ENCODE measurements around the gene ARL8A.

DNA sequence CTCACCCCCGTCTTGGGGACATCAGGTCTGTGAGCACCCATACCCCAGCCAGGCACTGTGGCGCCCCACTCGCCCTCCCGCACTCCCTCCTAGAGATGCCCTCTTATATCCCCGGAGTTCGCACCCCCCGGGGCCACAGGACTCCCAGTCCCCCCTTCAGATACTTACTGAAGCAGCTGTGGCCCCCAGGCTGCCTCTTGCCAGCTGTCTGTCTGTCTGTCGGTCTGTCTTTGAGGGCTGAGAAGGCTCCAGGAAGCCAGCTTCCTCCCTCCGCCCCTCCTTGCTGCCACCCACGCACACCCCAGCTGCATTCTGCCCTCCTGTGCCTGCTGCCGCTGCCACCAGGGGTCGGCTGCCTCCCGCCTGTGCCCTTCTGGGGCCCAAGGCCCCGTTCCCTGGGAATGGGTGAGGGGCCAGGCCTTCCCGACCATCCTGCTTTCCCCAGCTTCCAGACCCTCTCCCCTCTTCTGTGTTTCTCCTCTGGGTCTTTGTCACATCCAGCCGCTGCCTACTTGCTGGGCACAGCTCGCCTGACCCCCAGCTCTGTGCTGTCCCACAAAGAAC is 15.9 kb upstream of the ARL8A start, which contains the start of gene PTPN7:
- TF ChIP-seq, protein P1, sequence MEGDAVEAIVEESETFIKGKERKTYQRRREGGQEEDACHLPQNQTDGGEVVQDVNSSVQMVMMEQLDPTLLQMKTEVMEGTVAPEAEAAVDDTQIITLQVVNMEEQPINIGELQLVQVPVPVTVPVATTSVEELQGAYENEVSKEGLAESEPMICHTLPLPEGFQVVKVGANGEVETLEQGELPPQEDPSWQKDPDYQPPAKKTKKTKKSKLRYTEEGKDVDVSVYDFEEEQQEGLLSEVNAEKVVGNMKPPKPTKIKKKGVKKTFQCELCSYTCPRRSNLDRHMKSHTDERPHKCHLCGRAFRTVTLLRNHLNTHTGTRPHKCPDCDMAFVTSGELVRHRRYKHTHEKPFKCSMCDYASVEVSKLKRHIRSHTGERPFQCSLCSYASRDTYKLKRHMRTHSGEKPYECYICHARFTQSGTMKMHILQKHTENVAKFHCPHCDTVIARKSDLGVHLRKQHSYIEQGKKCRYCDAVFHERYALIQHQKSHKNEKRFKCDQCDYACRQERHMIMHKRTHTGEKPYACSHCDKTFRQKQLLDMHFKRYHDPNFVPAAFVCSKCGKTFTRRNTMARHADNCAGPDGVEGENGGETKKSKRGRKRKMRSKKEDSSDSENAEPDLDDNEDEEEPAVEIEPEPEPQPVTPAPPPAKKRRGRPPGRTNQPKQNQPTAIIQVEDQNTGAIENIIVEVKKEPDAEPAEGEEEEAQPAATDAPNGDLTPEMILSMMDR (optimal IDR thresholded peaks at IDR 0.05 in 1 of 3, IDR thresholded peaks at IDR 0.05 in 1 of 3, conservative IDR thresholded peaks at IDR 0.05 in 1 of 3; ENCODE audit: extremely low read depth in 1 of 3, insufficient read depth in 2 of 3, low read length in 3 of 3), result no peak
- no peak for TF ChIP-seq EZH2 (IDR thresholded peaks at IDR 0.05; ENCODE audit: low read length)
